ENCODE results near the gene SLC24A3.

The SLC24A3 gene

DNA sequence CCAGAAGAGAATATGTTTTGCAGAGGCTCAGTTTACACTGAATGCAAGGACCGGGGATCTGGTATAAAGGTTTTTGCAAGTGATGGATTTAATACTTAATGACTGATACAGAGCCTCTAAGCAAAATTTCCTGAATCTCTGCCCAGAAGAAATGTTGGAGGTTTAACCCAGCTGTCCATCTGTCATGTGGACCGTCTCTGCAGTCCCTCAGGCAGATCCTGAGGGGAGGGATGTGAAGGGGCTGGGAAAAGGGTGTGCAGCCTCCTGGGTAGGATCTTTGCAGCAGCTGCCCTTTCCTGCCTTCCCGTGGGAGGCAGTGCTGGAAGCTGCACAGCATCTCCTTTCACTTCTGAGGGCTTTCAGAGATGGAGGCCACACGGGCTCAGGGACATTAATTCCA lies 207.0 kb downstream of the SLC24A3 start:
- no peak for DNase-seq (ENCODE audit: low read depth)
- TF ChIP-seq, protein P1, sequence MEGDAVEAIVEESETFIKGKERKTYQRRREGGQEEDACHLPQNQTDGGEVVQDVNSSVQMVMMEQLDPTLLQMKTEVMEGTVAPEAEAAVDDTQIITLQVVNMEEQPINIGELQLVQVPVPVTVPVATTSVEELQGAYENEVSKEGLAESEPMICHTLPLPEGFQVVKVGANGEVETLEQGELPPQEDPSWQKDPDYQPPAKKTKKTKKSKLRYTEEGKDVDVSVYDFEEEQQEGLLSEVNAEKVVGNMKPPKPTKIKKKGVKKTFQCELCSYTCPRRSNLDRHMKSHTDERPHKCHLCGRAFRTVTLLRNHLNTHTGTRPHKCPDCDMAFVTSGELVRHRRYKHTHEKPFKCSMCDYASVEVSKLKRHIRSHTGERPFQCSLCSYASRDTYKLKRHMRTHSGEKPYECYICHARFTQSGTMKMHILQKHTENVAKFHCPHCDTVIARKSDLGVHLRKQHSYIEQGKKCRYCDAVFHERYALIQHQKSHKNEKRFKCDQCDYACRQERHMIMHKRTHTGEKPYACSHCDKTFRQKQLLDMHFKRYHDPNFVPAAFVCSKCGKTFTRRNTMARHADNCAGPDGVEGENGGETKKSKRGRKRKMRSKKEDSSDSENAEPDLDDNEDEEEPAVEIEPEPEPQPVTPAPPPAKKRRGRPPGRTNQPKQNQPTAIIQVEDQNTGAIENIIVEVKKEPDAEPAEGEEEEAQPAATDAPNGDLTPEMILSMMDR (IDR thresholded peaks at IDR 0.05; ENCODE audit: insufficient read depth, low read depth, low read length, missing control alignments) = no peak
- no peak overlapping the region for H3K4me3 ChIP-seq (ENCODE audit: low read length)

- TF ChIP-seq, protein P1 (IDR thresholded peaks at IDR 0.05; ENCODE audit: insufficient read depth, low read depth, low read length, missing control alignments) = no peak
- DNase-seq (ENCODE audit: low read depth) = no peak
- no peak overlapping the region for H3K4me3 ChIP-seq (ENCODE audit: low read length)
These were observed 210.9 kb downstream of the SLC24A3 start for GRCh38 chr20:19423097-19423899.

GRCh38 chr20:19423900-19424620 lies 211.6 kb downstream of the SLC24A3 start:
- TF ChIP-seq, protein P1 (IDR thresholded peaks at IDR 0.05; ENCODE audit: insufficient read depth, low read depth, low read length, missing control alignments) = no peak
- DNase-seq (ENCODE audit: low read depth) = no peak
- H3K4me3 ChIP-seq (ENCODE audit: low read length) = no peak overlapping the region

- no peak overlapping the region for H3K4me3 ChIP-seq (ENCODE audit: low read length)
- no peak for DNase-seq (ENCODE audit: low read depth)
- TF ChIP-seq, protein P1 (IDR thresholded peaks at IDR 0.05; ENCODE audit: insufficient read depth, low read depth, low read length, missing control alignments) = no peak
These were observed 213.9 kb downstream of the SLC24A3 start for GRCh38 chr20:19426356-19426755.

DNA sequence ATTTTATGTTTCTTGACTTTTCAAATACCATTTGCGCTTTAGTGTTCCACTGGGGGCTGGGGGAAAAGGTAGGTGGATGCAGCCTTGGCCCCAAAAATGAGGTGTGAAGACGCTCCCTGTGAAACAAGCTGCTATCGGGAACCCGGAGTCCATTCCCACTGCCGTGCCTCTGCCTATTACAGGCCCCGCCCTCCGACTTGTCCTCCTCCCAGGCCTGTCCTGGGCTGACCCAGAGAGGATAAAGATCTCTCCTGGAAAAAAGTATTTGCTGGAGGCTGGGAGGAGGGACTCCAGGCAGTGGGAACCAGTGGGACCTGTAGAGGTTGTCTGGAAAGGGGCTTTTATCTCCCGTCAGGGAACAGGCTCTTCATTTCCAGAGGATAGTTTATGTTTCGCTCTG lies 215.0 kb downstream of the SLC24A3 start:
- TF ChIP-seq, protein P1 (IDR thresholded peaks at IDR 0.05; ENCODE audit: insufficient read depth, low read depth, low read length, missing control alignments) = no peak
- DNase-seq (ENCODE audit: low read depth) = no peak
- no peak overlapping the region for H3K4me3 ChIP-seq (ENCODE audit: low read length)

- TF ChIP-seq, protein P1 (IDR thresholded peaks at IDR 0.05; ENCODE audit: insufficient read depth, low read depth, low read length, missing control alignments) = no peak
- no peak for DNase-seq (ENCODE audit: low read depth)
- no peak overlapping the region for H3K4me3 ChIP-seq (ENCODE audit: low read length)
These were observed 215.5 kb downstream of the SLC24A3 start for GRCh38 chr20:19427913-19428312.
